ENCODE measurements around the gene ZNF649.
"Not testable (repeated sequence)": the region's sequence is repeated elsewhere in the genome, so short reads cannot be mapped to it uniquely, and the experiment has no call there.

The ZNF649 gene

DNA sequence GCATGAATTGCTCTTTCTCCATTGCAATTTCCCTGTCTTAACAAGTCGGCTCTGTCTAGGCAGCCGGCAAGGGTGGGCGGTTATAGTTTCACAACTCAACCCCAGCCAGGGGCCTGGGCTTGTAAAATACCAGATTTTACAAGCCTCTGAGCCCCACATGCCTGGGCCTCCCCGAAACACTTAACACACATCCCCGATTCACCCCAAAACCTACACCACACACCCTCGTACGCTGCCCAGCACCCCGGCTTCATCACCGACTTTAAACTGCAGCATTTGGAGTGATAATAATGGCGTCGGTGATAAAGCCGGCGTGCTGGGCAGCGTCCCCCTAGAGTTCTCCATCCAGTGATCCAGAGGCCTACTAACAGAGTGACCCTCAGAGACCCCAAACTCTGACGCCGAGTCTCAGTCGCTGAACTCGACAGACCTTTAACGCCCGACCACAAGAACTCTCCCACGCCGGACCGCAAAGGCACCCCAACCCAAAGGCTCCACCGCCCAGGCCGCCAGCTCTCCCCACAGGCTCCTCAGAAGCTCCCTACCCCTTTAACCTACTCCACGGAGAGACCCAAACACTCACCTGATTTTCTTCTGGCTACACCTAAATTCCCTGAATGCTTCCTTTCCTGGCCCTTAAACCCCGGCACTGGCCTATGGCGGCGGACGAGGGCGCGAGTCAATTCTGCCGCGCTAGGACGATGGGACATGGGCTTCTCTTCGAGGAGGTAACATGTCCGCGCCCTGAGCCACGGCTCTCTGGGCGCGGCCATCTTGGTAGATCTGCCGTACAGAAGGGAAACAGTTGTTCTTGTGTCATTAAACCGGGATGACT is at the start of gene ZNF649:
ZNF649 (minus strand) TSS at position 687 of the 835 bp plus-strand sequence. CDS start 4,910 bp downstream, outside the sequence.
- DNase-seq (ENCODE audit: low spot score) = peak; percentile 80

DNA sequence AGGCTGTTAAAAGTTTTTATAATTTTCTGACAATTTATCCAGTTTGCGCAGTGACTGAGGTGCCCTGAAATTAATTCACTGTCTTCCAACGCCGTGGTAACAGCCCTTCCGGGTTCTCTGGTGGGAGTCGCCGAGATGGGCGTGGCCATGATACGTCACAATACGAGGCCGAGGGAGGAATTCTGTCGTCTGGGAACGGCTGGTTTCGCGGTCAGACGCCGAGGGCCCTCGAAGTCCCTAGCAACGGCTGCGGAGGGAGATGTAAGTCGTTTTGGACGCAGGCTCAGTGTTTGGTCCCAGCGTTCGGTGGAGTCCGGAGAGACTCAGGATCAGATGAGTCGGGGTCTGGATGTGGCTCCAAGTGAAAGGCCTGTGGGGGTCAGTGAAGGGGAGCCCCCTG is 44.2 kb upstream of the ZNF649 start:
- no peak for DNase-seq (ENCODE audit: low spot score)

DNA sequence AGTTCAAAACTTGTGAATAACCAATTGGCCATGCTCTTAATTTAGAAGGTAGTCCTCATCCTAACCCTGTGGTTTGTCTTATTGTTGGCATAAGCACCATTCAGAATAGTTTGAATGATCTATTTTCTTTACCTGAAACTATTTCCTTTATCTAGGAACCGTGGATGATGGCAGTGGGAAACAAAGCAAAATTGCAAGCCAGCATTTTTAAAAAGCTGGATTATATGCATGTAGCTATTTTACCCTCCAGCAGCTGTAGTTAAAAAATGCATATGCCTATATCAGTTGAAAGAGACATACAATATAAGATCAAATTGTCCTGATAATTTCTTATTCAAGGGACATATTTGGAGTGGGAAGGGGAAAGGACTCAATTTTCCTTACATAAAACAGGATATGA is 41.8 kb upstream of the ZNF649 start:
- DNase-seq (ENCODE audit: low spot score) = no peak

DNA sequence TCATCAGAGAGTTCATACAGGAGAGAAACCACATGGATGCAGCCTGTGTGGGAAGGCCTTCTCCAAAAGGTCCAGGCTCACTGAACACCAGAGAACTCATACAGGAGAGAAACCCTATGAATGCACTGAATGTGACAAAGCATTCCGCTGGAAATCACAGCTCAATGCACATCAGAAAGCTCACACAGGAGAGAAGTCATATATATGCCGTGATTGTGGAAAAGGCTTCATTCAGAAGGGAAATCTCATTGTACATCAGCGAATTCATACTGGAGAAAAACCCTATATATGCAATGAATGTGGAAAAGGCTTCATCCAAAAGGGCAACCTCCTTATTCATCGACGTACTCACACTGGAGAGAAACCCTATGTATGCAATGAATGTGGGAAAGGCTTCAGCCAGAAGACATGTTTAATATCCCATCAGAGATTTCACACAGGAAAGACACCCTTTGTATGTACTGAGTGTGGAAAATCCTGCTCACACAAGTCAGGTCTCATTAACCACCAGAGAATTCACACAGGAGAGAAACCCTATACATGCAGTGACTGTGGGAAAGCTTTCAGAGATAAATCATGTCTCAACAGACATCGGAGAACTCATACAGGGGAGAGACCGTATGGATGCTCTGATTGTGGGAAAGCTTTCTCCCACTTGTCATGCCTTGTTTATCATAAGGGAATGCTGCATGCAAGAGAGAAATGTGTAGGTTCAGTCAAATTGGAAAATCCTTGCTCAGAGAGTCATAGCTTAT is 40.2 kb upstream of the ZNF649 start:
- no peak for DNase-seq (ENCODE audit: low spot score)

DNA sequence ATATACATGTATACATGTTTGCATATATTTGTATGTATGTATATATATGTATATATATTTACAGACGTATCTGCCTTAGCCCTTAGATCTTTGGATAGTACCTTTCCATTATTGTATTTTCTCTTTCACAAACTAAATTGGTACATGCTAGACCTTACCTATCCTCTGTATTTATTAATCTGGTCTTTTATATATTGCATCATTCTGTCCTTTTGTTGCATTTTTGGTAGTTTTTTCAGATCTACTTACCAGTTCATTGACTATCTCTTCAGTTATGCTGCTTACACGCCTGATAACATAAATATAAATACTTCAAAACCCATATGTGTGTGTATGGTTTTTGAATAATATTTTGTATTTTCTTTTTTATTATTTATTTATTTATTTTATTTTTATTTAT is 34.1 kb upstream of the ZNF649 start:
- DNase-seq (ENCODE audit: low spot score) = no peak

DNA sequence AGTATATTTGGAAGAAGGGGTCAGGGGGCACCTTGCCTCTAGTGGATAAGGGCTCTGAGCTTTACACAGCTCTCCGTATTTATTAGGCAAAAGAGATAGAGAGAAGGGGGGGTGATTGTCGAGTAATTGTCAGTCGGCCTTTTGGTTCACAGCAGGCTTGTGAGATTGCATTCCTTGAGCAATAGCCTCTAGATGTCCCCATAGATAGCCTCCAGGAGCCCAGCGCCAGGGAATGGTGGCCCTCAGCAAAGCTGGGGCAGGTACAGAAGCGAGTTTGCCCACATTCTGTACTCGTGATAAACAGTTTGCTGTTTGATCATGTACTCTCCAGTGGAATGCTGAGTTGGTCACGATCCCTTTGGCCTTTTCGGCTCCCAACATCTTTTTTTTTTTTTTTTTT is 27.1 kb upstream of the ZNF649 start:
- no peak for DNase-seq (ENCODE audit: low spot score)

DNA sequence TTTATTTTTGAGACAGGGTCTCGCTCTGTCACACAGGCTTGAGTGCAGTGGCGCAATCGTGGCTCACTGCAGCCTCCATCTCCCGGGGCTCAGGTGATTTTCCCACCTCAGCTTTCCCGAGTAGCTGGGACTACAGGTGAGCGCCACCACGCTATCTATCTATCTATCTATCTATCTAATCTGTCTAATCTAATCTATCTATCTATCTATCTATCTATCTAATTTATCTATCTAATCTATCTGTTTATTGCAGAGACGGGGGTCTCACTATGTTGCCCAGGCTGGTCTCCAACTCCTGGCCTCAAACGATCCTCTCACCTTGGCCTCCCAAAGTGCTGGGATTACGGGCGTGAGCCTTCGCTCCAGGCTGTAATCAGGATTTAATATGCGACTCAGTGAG is 23.0 kb upstream of the ZNF649 start:
- no peak for DNase-seq (ENCODE audit: low spot score)

DNA sequence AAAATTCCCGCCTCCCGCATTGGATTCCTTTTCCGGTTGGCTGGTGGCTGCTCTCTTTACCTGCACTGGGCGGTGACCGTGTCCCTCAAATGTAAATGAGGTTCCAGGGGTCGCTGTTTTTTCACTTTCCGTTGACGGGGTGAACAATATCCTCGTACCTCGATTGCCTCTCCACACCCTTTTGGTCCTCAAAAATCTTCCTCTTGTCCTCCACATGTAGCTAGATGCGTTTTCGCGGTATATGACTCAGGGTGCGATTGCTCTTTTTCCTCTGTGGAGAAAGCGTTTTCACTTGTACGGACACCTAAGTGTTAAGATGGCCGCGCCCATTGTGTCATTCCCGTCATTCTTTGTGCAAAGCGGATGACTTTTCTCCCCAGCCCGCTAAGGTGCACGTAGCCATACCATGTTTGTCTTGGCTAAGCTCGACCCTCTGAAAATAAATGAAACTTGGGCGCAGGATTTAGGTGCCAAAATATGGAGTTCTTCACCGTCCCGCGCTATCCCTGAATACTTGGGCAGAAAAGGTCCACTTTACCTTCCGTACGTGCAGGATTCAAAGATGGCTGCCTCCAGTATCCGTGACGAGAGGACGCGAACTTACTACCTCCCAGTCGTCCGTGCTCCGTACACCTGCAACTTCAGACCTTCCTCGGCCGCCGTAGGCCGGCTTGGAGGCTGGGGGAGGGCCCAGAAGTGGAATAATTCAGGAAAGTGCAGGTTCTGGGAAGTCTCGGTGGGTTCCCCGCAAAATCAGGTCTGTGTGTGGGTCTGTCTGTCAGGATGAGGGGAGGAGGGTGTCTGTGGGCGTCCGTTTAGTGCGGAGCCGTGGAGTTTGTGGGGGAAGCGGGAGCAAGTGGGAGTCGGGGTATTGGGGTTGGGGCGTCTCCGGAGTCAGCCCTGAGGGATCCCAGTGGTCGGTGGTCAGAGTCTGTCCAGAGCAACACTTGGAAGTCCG is 22.2 kb upstream of the ZNF649 start, which contains the start of gene ZNF613:
ZNF613 (plus strand) TSS at position 689 of the 958 bp plus-strand sequence. CDS start 8,749 bp downstream, outside the sequence.
- peak; percentile 90 for DNase-seq (ENCODE audit: low spot score)

DNA sequence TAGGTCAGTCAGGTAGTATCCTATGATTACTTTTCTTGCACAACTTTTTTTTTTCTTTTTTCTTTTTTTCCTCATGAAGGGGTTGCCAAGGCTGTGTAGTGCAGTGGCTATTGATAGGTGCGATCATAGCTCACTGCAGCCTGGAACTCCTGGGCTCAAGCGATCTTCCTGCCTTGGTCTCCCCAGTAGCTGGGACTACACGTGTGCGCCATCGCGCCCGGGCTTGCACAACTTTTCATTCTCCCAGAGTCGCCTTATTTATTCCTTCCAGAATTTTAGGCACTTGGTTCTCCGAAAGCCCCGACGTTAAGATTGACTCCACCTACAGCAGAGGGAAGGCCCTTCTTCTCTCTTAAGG is 21.6 kb upstream of the ZNF649 start:
- DNase-seq (ENCODE audit: low spot score) = no peak

DNA sequence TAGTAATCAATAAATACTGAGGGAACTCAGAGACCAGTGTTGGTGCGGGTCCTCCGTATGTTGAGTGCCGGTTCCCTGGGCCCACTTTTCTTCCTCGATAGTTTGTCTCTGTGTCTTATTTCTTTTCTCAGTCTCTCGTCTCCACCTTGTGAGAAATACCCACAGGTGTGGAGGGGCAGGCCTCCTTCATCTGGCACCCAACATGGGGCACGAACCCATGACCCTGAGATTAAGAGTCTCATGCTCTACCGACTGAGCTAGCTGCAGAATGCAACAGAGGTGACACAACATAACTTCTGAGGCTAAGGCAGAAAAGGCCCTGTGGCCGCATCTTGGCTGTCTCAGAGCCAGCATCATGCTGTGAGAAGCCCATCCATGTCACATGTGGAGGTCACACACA is 17.1 kb upstream of the ZNF649 start:
- DNase-seq (ENCODE audit: low spot score) = no peak

DNA sequence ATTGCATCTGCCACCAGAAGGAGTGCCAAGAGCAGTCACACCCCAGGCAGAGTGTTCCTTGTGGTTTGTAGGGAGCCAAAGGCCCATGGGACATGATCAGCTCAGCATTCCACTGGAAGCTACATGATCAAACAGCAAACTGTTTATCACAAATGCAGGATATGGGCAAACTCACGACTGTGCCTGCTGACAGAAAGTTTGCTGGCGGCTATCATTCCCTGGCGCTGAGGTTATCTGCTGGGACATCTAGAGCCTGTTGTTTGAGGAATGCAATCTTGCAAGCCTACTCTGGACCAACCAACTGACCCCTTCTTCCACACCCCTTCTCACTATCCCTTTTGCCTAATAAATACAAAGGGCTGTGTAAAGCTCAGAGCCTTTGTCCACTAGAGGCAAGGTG is 14.8 kb upstream of the ZNF649 start:
- DNase-seq (ENCODE audit: low spot score) = no peak

DNA sequence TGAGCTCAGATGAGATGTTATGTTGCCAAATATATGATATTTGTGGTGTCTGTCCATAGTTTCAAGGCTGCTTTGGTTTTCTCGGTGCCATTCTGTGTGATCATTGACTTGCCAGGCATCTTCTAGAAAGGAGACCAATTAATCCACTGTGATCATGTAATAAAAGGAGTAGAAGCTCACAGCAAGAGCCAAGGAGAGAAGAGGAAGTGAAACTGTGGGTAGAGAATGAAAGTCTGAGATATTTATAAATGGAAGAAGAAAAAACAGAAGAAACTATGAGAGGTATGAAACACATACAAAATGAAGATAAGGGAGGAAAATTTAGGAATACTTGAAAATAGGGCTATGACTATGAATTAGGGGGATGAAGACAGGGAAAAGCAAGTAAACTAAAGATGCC is 11.3 kb upstream of the ZNF649 start:
- no peak for DNase-seq (ENCODE audit: low spot score)

DNA sequence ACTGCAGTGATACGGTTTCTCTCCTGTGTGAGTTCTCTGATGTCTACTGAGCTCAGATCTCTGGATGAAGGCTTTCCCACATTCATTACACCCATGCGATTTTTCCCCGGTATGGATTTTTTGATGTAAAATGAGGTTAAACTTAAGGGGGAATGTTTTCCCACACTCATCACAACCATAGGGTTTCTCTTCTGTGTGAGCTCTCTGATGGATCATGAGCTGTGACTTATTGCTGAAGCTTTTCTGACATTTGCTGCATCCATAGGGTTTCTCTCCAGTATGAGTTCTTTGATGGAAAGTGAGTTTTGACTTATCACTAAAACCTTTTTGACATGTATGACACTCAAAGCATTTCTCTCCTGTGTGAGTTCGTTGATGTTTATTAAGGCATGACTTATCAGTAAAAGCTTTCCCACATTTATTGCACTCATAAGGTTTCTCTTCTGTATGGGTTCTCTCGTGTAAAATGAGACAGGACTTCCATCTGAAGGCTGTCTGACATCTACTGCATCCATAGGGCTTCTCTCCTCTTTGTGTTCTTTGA is 10.6 kb upstream of the ZNF649 start:
- DNase-seq (ENCODE audit: low spot score) = no peak

DNA sequence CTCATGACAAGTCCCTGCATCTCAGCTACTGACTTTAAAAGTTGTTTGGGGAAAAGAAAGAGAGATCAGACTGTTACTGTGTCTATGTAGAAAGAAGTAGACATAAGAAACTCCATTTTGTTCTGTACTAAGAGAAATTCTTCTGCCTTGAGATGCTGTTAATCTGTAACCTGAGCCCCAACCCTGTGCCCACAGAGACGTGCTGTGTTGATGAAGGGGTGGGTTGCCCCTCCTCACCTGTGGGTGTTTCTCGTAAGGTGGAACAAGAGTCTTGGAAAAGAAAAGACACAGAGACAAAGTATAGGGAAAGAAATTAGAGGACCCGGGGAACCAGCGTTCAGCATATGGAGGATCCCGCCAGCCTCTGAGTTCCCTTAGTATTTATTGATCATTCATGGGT is 3.2 kb upstream of the ZNF649 start:
- not testable (repeated sequence) for DNase-seq (ENCODE audit: low spot score)

DNA sequence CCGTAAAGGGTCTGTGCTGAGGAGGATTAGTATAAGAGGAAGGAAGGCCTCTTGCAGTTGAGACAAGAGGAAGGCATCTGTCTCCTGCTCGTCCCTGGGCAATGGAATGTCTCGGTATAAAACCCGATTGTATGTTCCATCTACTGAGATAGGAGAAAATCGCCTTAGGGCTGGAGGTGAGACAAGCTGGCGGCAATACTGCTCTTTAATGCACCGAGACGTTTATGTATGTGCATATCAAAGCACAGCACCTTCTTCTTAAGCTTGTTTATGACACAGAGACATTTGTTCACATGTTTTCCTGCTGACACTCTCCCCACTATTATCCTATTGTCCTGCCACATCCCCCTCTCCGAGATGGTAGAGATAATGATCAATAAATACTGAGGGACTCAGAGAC is 1.3 kb upstream of the ZNF649 start:
- DNase-seq (ENCODE audit: low spot score) = not testable (repeated sequence)

DNA sequence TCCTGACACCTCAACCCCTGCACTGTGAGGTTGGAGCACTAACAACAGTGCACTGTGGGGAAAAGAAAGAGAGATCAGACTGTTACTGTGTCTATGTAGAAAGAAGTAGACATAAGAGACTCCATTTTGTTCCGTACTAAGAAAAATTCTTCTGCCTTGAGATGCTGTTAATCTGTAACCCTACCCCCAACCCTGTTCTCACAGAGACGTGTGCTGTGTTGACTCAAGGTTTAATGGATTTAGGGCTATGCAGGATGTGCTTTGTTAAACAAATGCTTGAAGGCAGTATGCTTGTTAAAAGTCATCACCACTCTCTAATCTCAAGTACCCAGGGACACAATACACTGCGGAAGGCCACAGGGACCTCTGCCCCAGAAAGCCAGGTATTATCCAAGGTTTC is 822 bp upstream of the ZNF649 start:
- DNase-seq (ENCODE audit: low spot score) = not testable (repeated sequence)

DNA sequence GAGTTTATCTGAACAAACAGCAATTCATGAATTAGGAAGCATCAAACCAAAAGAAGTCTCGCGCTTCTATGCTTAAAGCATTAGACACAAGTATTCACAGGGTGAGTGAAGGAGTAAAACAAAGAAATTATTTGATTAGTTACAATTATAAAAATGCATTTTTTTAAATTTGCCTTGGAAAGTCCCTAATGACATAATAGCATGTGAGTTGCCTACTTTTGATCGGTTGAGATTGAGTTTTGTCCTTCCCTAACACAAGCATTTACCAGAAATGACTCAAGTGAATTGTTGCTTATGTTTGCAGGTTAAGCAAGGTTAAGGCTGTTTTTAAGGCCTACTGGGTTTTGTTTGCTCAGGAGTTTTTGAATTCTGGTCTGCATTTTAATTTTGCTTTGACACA is 389 bp upstream of the ZNF649 start:
- DNase-seq (ENCODE audit: low spot score) = no peak

DNA sequence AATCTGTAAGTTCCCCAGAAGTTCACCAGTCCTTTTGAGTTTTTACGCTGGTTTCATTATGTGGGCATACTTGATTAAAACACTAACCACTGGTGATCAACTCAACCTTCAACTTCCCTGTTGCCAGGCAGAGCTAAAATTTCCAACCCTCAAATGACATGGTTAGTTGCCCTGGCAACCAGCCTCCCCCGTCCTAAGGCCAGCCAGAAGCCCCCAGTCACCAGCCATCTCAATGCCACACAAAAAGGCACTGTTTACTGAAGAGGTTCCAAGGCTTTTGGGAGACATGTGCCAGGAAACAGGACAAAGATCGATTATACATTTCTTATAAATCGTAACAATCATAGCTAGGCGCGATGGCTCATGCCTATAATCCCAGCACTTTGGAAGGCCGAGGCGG is 1.6 kb downstream of the ZNF649 start:
- no peak for DNase-seq (ENCODE audit: low spot score)

DNA sequence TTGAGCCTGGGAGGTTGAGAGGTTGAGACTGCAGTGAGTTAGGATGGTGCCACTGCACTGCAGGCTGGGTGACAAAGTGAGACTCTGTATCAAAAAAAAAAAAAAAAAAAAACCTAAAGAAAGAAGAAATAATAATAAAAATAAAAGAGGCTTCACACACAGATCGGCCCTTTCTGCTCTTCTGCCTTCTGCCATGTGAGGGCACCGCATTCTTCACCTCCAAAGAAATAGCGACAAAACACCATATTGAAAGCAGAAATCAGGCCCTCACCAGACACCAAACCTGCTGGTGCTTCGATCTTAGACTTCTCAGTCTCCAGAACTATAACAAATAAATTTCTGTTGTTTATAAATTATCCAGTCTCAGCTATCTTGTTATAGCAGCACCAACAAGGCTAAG is 3.0 kb downstream of the ZNF649 start:
- DNase-seq (ENCODE audit: low spot score) = no peak

DNA sequence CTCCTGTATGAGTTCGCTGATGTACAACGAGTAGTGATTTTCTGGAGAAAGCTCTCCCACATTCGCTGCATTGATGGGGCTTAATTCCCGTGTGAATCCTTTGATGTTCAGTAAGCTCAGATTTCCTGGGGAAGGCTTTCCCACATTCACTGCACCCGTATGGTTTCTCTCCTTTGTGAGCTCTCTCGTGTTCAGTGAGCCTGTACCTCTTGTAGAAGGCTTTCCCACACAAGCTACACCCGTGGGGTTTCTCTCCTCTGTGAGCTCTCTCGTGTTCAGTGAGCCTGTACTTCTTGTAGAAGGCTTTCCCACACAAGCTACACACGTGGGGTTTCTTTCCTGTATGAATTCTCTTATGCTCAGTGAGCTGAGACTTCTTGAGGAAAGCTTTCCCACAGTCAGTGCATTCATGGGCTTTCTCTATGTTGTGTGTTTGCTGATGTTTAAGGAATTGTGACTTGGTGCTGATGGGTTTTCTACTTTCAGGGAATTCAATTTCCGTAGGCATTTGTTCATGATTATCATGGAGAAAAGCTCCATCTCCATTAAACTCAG is 13.5 kb downstream of the ZNF649 start:
- DNase-seq (ENCODE audit: low spot score) = no peak

DNA sequence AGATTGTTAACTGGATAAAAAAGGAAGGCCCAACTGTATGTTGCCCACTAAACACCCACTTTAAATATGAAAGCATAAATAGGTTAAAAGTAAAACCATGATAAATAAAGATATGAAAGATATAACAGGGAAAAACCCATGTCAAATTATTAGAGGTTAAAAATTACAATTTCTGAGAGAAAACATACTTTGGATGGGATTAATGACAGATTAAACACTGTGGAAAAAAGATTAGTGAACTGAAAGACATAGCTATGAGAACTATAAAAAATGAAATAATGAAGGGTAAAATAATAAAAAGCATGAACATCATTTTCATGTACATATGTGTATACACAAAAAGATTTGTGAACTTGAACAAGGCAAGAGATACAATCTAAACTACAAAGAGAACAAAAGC is 14.9 kb downstream of the ZNF649 start:
- DNase-seq (ENCODE audit: low spot score) = no peak
